Large intestine (tissue), 3 donors: ENCODE data around the gene RPH3AL. TPM values are rescaled to one million over a fixed set of nuclear protein-coding genes. Genes with fewer than 3 reads are reported as not detected.
A peak's percentile ranks its signal among the peaks of the same experiment; 100 is the strongest.

Experiments used
- DNase-seq, 2 donors: peaks; one replicate each; pipeline versions ENCODE4 v3.0.0 to v3.0.0-alpha.2; 2013
- H3K27ac ChIP-seq: one replicate; pipeline ENCODE4 v1.5.1; 2013; ENCODE audit warnings: low read length
- H3K27me3 ChIP-seq: 2 replicates; pipeline ENCODE4 v1.6.1; 2013; ENCODE audit warnings: low read length; ENCODE audit not compliant: control insufficient read depth, insufficient read depth
- H3K36me3 ChIP-seq: 2 replicates; pipeline ENCODE4 v1.6.1; 2013; ENCODE audit warnings: low read length; ENCODE audit not compliant: control insufficient read depth, insufficient read depth
- H3K4me1 ChIP-seq: one replicate; pipeline ENCODE4 v1.6.1; 2013; ENCODE audit warnings: low read length; ENCODE audit not compliant: control insufficient read depth, insufficient read depth
- H3K4me3 ChIP-seq: one replicate; pipeline ENCODE4 v1.5.1; 2013; ENCODE audit warnings: low read length
- H3K9me3 ChIP-seq: one replicate; pipeline ENCODE4 v1.6.1; 2013; ENCODE audit warnings: mild to moderate bottlenecking, low read depth, low read length, moderate library complexity; ENCODE audit not compliant: control insufficient read depth
- WGBS: methylation state at CpG from one replicate; pipeline ENCODE4 v1.1.5; 2013; ENCODE audit warnings: low lambda C conversion rate; ENCODE audit not compliant: insufficient coverage; 5-methylcytosine and 5-hydroxymethylcytosine counted together
- polyA plus RNA-seq: library from polyadenylated mRNA; unstranded; fragments of 120-200 nt; gene quantifications from one replicate; pipeline ENCODE4 v1.2.1, GENCODE V29; 2013

Gene RPH3AL
- polyA plus RNA-seq, 1 donor, result 8.2 TPM

DNA sequence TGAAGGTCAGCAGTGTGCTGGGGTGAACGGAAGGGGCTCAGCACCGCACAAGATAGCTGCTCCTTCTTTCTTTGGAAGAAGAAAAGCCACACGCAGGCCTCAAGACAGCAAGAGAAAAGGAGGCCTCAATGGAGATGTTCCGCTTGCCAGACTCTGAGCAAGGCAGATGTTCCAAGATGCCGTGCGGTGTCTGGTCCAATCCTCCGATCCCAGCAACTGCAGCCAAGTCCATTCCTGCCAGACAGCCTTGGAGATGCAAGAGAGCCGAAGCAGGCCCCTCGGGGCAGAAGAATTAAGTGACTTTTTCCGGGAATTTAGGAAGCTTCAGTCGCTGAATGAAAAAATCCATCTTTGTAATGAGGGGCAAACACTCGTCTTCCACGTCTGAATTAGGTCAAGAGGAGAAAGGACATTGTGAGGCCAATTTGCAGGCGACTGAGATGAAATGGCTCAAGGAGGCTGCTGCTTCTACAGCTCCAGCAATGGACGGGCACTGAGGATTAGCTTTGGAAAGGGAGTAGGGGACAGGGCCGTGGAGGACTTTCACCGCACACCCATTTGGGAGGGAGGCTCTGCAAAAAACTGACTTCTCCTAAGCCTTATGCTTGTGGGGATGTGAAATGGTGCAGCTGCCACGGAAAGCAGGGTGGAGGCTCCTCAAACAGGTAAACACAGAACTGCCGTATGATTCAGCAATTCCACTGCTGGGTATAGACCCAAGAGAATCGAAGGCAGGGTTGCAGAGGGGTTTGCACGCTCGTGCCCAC is 44.7 kb downstream of the RPH3AL start:
- WGBS, result no CpG with 5 or more reads among the region's 22 CpGs
- Histone ChIP-seq H3K27me3 (no peaks in the 10 kb centered on the region), H3K4me3 (no peak overlapping the region), H3K27ac (peak overlapping the region; percentile 65), H3K4me1 (peaks cover 6% of the 10 kb centered on the region), H3K36me3 (no peaks in the 10 kb centered on the region), H3K9me3 (no peaks in the 10 kb centered on the region)
- peak; percentile 34 to 38 for DNase-seq

DNA sequence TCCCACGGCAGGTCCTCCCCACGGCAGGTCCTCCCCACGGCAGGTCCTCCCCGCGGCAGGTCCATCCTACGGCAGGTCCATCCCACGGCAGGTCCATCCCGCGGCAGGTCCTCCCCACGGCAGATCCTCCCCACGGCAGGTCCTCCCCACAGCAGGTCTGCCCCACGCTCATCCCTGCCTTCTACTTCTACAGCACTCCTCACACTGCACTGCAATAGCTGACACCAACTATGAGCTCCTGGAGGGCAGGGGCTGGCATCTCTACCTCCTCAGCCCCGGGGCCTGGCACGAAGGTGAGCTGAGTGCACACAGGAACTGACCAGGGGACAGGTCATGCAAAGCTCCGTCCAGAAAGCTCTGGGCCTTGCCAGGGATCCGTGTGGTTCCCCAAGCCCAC is 45.3 kb downstream of the RPH3AL start:
- Histone ChIP-seq H3K9me3 (no peaks in the 10 kb centered on the region), H3K36me3 (no peaks in the 10 kb centered on the region), H3K4me1 (peaks cover 10% of the 10 kb centered on the region), H3K27ac (peak overlapping the region; percentile 65), H3K4me3 (no peak overlapping the region), H3K27me3 (no peaks in the 10 kb centered on the region)
- WGBS, result no CpG with 5 or more reads among the region's 16 CpGs
- DNase-seq, result no peak

DNA sequence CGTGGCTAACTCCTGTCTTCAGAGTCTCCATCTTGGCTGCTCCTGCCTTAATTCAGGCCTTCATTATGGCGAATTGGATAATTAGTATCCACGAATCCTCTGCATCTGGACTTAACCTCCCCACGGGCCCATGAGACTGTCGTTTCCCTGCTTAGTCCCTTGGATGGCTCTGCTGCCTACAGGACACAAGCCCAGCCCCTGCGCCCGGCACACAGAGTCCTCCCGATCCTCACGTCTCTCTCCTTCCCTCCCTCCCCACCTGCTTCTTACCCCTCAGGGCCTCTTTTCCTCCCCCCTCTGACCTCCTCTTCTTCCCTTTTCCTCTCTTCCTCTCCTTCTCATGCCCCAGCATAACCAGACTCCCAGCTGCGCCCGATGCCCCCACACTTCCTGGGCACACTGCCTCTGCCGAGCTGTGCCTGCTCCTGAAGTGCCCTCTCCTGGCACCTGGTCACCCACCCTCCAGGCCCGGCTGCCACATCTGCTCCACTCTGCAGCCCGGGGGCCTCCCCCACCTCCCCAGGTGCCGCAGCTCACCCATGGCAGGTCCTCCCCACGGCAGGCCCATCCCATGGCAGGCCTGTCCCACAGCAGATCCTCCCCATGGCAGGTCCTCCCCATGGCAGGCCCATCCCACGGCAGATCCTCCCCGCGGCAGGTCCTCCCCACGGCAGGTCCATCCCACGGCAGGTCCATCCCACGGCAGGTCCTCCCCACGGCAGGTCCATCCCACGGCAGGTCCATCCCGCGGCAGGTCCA is 45.9 kb downstream of the RPH3AL start:
- peaks cover 15% of the 10 kb centered on the region for H3K4me1 ChIP-seq
- no peak overlapping the region for H3K27ac ChIP-seq
- no peaks in the 10 kb centered on the region for H3K27me3 ChIP-seq
- no peak for DNase-seq
- H3K4me3 ChIP-seq, result no peak overlapping the region
- no peaks in the 10 kb centered on the region for H3K36me3 ChIP-seq
- no CpG with 5 or more reads among the region's 26 CpGs for WGBS
- H3K9me3 ChIP-seq, result no peaks in the 10 kb centered on the region

DNA sequence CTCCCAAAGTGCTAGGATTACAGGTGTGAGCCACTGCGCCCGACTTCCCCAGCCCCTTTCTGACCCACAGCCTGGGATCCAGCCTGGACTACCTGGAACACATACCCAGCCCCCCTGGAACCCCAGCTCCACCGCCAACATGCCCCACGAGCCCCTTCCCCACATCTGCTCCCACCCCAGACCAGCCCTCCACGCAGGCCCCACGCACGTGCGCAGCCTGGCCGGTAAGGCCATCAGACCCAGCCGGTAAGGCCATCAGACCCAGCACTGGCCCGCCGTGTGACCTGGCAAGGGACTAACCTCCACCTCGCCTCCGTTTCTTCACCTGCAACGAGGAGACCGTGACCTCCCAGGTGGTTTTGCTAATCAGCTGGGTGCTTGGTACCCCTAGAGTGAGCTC is 46.5 kb downstream of the RPH3AL start:
- Histone ChIP-seq H3K36me3 (no peaks in the 10 kb centered on the region), H3K4me1 (peaks cover 17% of the 10 kb centered on the region), H3K4me3 (no peak overlapping the region), H3K9me3 (no peaks in the 10 kb centered on the region), H3K27ac (no peak overlapping the region), H3K27me3 (no peaks in the 10 kb centered on the region)
- DNase-seq, result no peak
- no CpG with 5 or more reads among the region's 16 CpGs for WGBS

DNA sequence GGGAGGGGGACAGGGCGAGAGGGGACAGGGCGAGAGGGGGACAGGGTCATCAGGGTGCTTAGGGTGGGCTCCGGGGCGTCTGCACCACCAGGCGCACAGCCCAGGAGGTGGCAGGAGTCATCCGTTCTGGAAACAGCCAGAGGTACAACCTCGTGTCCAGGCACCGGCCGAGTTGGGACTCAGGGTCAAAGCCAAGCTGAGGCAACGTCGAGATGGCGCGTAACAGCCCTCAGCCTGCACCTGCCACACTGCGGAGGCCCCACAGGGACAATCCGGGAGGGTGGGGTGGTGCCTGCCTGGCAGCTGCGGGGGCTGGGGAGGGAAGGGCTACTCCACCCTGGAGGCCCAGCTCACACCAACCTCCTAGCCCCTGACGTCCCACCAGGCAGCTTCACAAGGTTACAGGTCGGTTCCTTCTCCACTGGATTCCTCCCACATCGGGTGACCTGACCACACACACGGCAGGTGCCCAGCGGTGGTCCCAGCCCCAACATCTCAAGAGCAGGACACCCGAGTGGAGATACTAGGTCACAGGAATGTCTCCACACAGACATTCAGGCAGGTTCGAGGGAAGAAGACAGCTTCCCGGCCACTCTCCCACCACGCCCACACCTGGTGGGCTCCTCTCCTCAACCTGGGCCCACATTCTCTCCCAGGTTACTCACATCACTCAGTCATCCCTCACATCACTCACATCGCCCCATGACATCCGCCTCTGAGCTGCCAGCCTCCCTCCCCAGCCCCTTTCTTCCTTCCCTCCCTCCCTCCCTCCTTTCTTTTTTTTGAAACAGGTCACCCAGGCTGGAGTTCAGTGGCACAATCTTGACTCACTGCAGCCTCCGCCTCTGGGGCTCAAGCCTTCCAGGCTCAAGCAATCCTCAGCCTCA is 47.3 kb downstream of the RPH3AL start:
- H3K9me3 ChIP-seq, result no peaks in the 10 kb centered on the region

DNA sequence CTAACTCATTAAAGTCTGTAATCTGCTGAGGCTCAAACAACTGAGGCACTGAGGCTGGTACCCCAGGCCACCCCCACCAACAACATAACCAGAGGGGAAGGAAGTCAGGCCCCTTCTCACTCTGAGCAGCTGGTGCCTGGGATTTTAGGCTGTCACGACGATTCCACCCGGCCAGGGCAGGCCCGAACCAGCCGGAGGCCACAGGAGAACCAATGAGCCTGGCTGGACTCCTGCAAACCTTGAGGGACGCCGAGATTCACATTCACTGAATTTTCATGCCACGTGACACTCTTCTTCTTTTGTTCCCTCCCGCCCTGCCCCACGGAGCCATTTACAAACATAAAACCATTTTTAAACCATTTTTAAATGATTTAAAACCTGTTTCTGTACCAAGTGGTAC is 48.1 kb downstream of the RPH3AL start:
- no peak overlapping the region for H3K27ac ChIP-seq
- H3K36me3 ChIP-seq, result no peaks in the 10 kb centered on the region
- no peaks in the 10 kb centered on the region for H3K27me3 ChIP-seq
- H3K9me3 ChIP-seq, result no peaks in the 10 kb centered on the region
- no CpG with 5 or more reads among the region's 10 CpGs for WGBS
- peaks cover 17% of the 10 kb centered on the region for H3K4me1 ChIP-seq
- H3K4me3 ChIP-seq, result no peak overlapping the region
- DNase-seq, result no peak

More for the DNA sequence above, 47.3 kb downstream of the RPH3AL start:
- DNase-seq, result peak in 1 of 2 donors; percentile 57
- Histone ChIP-seq H3K4me1 (peaks cover 17% of the 10 kb centered on the region), H3K27ac (no peak overlapping the region), H3K4me3 (no peak overlapping the region), H3K36me3 (no peaks in the 10 kb centered on the region), H3K27me3 (no peaks in the 10 kb centered on the region)
- WGBS, result no CpG with 5 or more reads among the region's 28 CpGs

DNA sequence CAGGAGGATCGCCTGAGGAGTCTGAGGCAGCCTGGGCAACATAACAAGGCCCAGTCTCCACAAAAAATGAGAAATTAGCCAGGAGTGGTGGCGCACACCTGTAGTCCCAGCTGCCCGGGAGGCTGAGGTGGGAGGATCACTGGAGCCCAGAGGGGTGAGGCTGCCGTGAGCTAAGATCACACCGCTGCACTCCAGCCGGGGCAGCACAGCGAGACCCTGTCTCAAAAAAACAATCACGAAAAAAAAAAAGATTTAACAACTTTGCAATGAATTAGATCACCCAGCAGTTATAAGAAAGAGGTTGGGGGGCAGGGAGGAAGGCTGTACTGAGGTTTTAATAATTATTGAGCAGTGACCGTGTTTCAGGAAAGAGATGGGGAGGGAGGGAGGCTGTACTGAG is 49.4 kb downstream of the RPH3AL start:
- no peaks in the 10 kb centered on the region for H3K9me3 ChIP-seq
- 100% methylated on average over 1 of the region's 9 CpGs for WGBS

DNA sequence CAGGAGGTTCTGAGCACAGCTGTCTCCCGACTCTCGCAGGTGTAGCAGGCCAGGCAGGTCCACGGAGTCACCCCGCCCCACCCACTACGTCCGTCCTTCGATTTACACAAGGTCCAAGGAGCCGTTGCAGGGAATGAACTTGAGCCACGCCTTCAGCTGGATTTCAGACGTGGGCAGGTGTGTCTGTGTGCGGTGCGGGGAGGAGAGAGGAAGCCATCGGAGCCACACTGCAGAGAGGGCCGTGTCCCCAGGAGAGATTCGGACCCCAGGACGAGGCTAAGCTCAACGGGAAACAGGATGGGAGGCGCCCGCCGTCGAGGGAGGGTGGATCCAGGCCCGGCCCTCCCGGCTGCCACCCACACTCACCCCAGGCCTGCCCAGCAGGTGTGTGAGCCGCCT is 50.3 kb downstream of the RPH3AL start:
- peaks cover 17% of the 10 kb centered on the region for H3K4me1 ChIP-seq
- H3K27me3 ChIP-seq, result no peaks in the 10 kb centered on the region
- H3K36me3 ChIP-seq, result no peaks in the 10 kb centered on the region
- H3K4me3 ChIP-seq, result no peak overlapping the region
- WGBS, result no CpG with 5 or more reads among the region's 24 CpGs
- no peaks in the 10 kb centered on the region for H3K9me3 ChIP-seq
- H3K27ac ChIP-seq, result peak overlapping the region; percentile 26
- DNase-seq, result peak; percentile 78 to 86

More for the DNA sequence above, 49.4 kb downstream of the RPH3AL start:
- no peaks in the 10 kb centered on the region for H3K36me3 ChIP-seq
- no peak overlapping the region for H3K27ac ChIP-seq
- H3K4me1 ChIP-seq, result peaks cover 17% of the 10 kb centered on the region
- no peaks in the 10 kb centered on the region for H3K27me3 ChIP-seq
- no peak for DNase-seq
- H3K4me3 ChIP-seq, result no peak overlapping the region

DNA sequence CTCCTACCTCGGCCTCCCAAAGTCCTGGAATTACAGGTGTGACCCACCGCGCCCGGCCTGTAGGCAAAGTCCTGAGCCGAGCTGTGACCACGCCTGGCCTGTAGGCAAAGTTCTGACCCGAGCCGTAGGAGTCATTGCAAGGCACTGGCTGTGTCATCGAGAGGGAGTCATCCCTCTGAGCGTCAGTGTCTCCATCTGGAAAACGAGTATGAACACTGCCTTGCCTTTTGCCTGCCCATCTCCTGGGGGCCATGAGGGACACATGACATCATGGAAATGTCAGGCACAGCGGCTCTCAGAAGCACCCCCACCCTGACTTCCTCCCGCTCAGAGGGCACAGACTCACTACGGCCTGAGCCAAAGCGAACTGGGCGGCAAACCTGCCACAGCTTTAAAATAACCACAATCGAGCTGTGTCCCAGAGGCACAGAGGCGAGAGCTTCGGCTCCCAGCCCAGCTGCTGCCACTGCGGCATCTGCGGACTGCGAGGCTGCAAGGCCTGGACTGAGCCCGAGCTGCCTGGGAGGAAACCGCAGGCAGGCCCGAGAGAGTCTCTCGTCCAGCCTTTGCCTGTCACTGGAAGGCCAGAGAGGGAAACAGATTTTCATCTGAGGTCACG is 50.8 kb downstream of the RPH3AL start:
- Histone ChIP-seq H3K36me3 (no peaks in the 10 kb centered on the region), H3K27me3 (no peaks in the 10 kb centered on the region), H3K9me3 (no peaks in the 10 kb centered on the region), H3K4me3 (no peak overlapping the region), H3K4me1 (peaks cover 17% of the 10 kb centered on the region), H3K27ac (peak overlapping the region; percentile 26)
- WGBS, result no CpG with 5 or more reads among the region's 27 CpGs
- no peak for DNase-seq

DNA sequence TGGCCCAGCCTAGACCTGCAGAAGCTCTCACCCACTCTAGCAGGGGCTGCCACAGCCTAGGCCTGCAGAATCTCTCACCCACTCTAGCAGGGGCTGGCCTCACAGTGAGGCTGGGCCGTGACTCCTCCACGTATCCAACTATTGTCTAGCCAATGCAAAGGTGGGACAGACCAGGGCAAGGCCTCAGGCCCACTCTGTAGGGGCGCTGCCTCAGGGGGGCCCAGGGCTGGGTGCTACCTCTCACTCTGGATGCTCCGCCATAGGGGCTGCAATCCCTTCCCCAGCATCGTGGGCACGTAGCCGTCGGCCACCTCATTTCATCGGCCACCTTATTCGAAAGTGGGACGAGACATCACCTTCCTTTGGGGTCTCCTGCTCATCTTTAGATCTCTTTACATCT is 51.7 kb downstream of the RPH3AL start:
- H3K27me3 ChIP-seq, result no peaks in the 10 kb centered on the region
- WGBS, result no CpG with 5 or more reads among the region's 11 CpGs
- no peak for DNase-seq

More for the DNA sequence above, 51.7 kb downstream of the RPH3AL start:
- no peaks in the 10 kb centered on the region for H3K36me3 ChIP-seq
- H3K9me3 ChIP-seq, result no peaks in the 10 kb centered on the region
- H3K27ac ChIP-seq, result no peak overlapping the region
- H3K4me3 ChIP-seq, result no peak overlapping the region
- peaks cover 17% of the 10 kb centered on the region for H3K4me1 ChIP-seq
